GM23338 (cell line): ENCODE results near the gene ENPP5. TPM values are rescaled to one million over a fixed set of nuclear protein-coding genes. Genes with fewer than 3 reads are reported as not detected.

Experiments
- ATAC-seq: fragments of 200-7000 bp; cut with Tn5 transposase; 3 replicates; pipeline ENCODE4 v1.9.1; 2020
- DNase-seq: peaks from one replicate; pipeline ENCODE4 v3.0.0-alpha.2; 2015; ENCODE audit warnings: low spot score
- H2AFZ ChIP-seq: fragments of 200-600 bp; sonication (generic); 2 replicates; pipeline ENCODE4 v1.8.0; 2016; ENCODE audit warnings: antibody characterized with exemption, mild to moderate bottlenecking, moderate library complexity
- H3F3A ChIP-seq: fragments of 200-600 bp; sonication (generic); replicated peaks from 2 replicates; pipeline ENCODE4 v1.8.0; 2017; ENCODE audit warnings: antibody characterized with exemption, mixed run types, low read depth
- H3K27ac ChIP-seq: fragments of 200-600 bp; sonication (generic); 2 replicates; pipeline ENCODE4 v1.6.1; 2016; ENCODE audit warnings: low read depth
- H3K27me3 ChIP-seq: fragments of 200-600 bp; sonication (generic); 2 replicates; pipeline ENCODE4 v1.8.0; 2016; ENCODE audit warnings: mild to moderate bottlenecking, mixed run types, moderate library complexity; ENCODE audit not compliant: insufficient read depth
- H3K36me3 ChIP-seq: fragments of 200-600 bp; sonication (generic); 2 replicates; pipeline ENCODE4 v1.8.0; 2016; ENCODE audit warnings: mild to moderate bottlenecking; ENCODE audit not compliant: insufficient read depth
- H3K4me1 ChIP-seq: fragments of 200-600 bp; sonication (generic); 2 replicates; pipeline ENCODE4 v1.8.0; 2016; ENCODE audit warnings: mild to moderate bottlenecking, moderate library complexity; ENCODE audit not compliant: insufficient read depth
- H3K4me2 ChIP-seq: fragments of 200-600 bp; sonication (generic); 2 replicates; pipeline ENCODE4 v1.7.1; 2017; ENCODE audit warnings: mixed run types
- H3K4me3 ChIP-seq: fragments of 200-600 bp; sonication (generic); 2 replicates; pipeline ENCODE4 v1.6.1; 2016; ENCODE audit warnings: mixed run types
- H3K79me2 ChIP-seq: fragments of 200-600 bp; sonication (generic); replicated peaks from 2 replicates; pipeline ENCODE4 v1.8.0; 2017; ENCODE audit warnings: mild to moderate bottlenecking; ENCODE audit not compliant: insufficient read depth
- H3K9me2 ChIP-seq: fragments of 200-600 bp; sonication (generic); 2 replicates; pipeline ENCODE4 v1.8.0; 2017; ENCODE audit not compliant: insufficient read depth
- H4K20me1 ChIP-seq: fragments of 200-600 bp; sonication (generic); replicated peaks from 2 replicates; pipeline ENCODE4 v1.8.0; 2017; ENCODE audit warnings: mild to moderate bottlenecking; ENCODE audit not compliant: insufficient read depth
- H3K27ac Mint-ChIP-seq: 2 replicates; pipeline ENCODE4 v1.8.0; 2020; ENCODE audit warnings: inconsistent platforms, mild to moderate bottlenecking, moderate library complexity, mixed read lengths
- H3K27me3 Mint-ChIP-seq: 3 replicates; pipeline ENCODE4 v1.8.0; 2022; ENCODE audit warnings: low read depth, mild to moderate bottlenecking, moderate library complexity, mixed read lengths, inconsistent platforms; ENCODE audit not compliant: insufficient read depth, poor library complexity
- H3K36me3 Mint-ChIP-seq: 3 replicates; pipeline ENCODE4 v1.8.0; 2021; ENCODE audit warnings: low read depth, mild to moderate bottlenecking, inconsistent platforms, moderate library complexity, mixed read lengths
- H3K4me1 Mint-ChIP-seq: 3 replicates; pipeline ENCODE4 v1.8.0; 2020; ENCODE audit warnings: mild to moderate bottlenecking, inconsistent platforms, mixed read lengths
- H3K4me3 Mint-ChIP-seq: 3 replicates; pipeline ENCODE4 v1.8.0; 2021; ENCODE audit warnings: moderate library complexity, mild to moderate bottlenecking, inconsistent platforms, mixed read lengths
- H3K9me3 Mint-ChIP-seq: 3 replicates; pipeline ENCODE4 v1.8.0; 2020; ENCODE audit warnings: moderate library complexity, mild to moderate bottlenecking, inconsistent platforms, mixed read lengths
- CREB1 ChIP-seq: fragments of 250-450 bp; sonication (Bioruptor Pico); IDR thresholded peaks from 2 replicates; pipeline ENCODE4 v1.5.0; 2020; ENCODE audit warnings: low read depth, mild to moderate bottlenecking, moderate library complexity
- CTCF ChIP-seq, 2 experiments: fragments of 200-600 bp in 1 of 2; sonication (generic) in 1 of 2; conservative IDR thresholded peaks; 2 replicates each; pipeline versions ENCODE4 v1.5.1 to v1.6.1; 2016 to 2017; ENCODE audit warnings: antibody characterized with exemption in 2 of 2, low read depth in 2 of 2, mild to moderate bottlenecking in 2 of 2, moderate library complexity in 1 of 2
- POLR2AphosphoS5 ChIP-seq: IDR thresholded peaks from 2 replicates; pipeline ENCODE4 v1.6.1; 2016; ENCODE audit warnings: antibody characterized with exemption, low read depth
- ZNF114 ChIP-seq: fragments of 250-450 bp; sonication (Bioruptor Pico); IDR thresholded peaks from 2 replicates; pipeline ENCODE4 v1.5.0; 2020; ENCODE audit warnings: mild to moderate bottlenecking, moderate library complexity
- ZNF331 ChIP-seq: fragments of 250-450 bp; sonication (Bioruptor Pico); IDR thresholded peaks from 2 replicates; pipeline ENCODE4 v1.5.0; 2020; ENCODE audit warnings: low read depth, mild to moderate bottlenecking, moderate library complexity
- ZNF462 ChIP-seq: fragments of 250-450 bp; sonication (Bioruptor Pico); IDR thresholded peaks from 2 replicates; pipeline ENCODE4 v1.5.0; 2020; ENCODE audit warnings: mild to moderate bottlenecking, moderate library complexity
- polyA plus RNA-seq: library from polyadenylated mRNA; unstranded; fragments of >200 nt; fragmentation: Nextera tagmentation; extraction: Ambion mirVana; gene quantifications from 2 replicates; pipeline ENCODE4 v1.2.1, GENCODE V29; 2016
- total RNA-seq: library from RNA; depleted of rRNA; stranded (reverse); fragments of >200 nt; shearing (Covaris generic); gene quantifications from 2 replicates; pipeline ENCODE4 v1.2.3, GENCODE V29; 2014

The ENPP5 gene
- total and polyA plus RNA-seq, 2 experiments from 2014 or later, result 8.5 to 13.0 TPM

GRCh38 chr6:46116289-46116688 lies 54.5 kb downstream of the ENPP5 start:
- Mint-ChIP-seq H3K27ac (no peak overlapping the region), H3K9me3 (peaks cover 25% of the 10 kb centered on the region), H3K4me1 (peaks cover 11% of the 10 kb centered on the region), H3K27me3 (peaks cover 3% of the 10 kb centered on the region), H3K36me3 (peaks cover 24% of the 10 kb centered on the region), H3K4me3 (no peak overlapping the region)
- H3K4me3 ChIP-seq, result no peak overlapping the region
- H3K27ac ChIP-seq, result no peak overlapping the region
- H3K4me2 ChIP-seq, result no peak overlapping the region
- H2AFZ ChIP-seq, result no peak overlapping the region
- no peak for TF ChIP-seq CREB1 (CRISPR knock-in tag)
- TF ChIP-seq POLR2AphosphoS5, result no peak
- no peak for TF ChIP-seq ZNF114 (CRISPR knock-in tag)
- TF ChIP-seq CTCF (conservative IDR thresholded peaks at IDR 0.05; ENCODE audit: low read depth in 2 of 2), result no peak
- TF ChIP-seq ZNF462 (CRISPR knock-in tag), result no peak
- no peak for TF ChIP-seq ZNF331 (CRISPR knock-in tag)
- no peaks in the 10 kb centered on the region for H3K27me3 ChIP-seq
- H3K9me2 ChIP-seq, result peaks cover 3% of the 10 kb centered on the region; the same call in 1 of the 2 replicates
- DNase-seq (no peak), ATAC-seq (no peak)
- H3F3A ChIP-seq, result no peaks in the 10 kb centered on the region
- no peaks in the 10 kb centered on the region for H3K79me2 ChIP-seq
- peaks cover 7% of the 10 kb centered on the region; the same call in 1 of the 2 replicates for H3K4me1 ChIP-seq
- H3K36me3 ChIP-seq, result no peaks in the 10 kb centered on the region
- H4K20me1 ChIP-seq, result no peaks in the 10 kb centered on the region
